Gastroesophageal sphincter (tissue), 3 donors: ENCODE data around the gene PCID2.
"Not testable (repeated sequence)": the region's sequence is repeated elsewhere in the genome, so short reads cannot be mapped to it uniquely, and the experiment has no call there.

ENCODE experiments used
- CTCF ChIP-seq, 4 experiments: fragments of 200-600 bp in 2 of 4; fragments of 450-650 bp in 2 of 4; sonication (generic) in 1 of 4; IDR thresholded peaks; one replicate each; pipeline ENCODE4 v1.5.1; 2017 to 2019; ENCODE audit warnings: antibody characterized with exemption in 4 of 4, mild to moderate bottlenecking in 2 of 4, moderate library complexity in 2 of 4
- EP300 ChIP-seq: sonication (generic); formaldehyde crosslinking; IDR thresholded peaks from one replicate; pipeline ENCODE4 v1.6.1; 2017; ENCODE audit warnings: antibody characterized with exemption, mild to moderate bottlenecking
- POLR2AphosphoS5 ChIP-seq: sonication (generic); formaldehyde crosslinking; IDR thresholded peaks from one replicate; pipeline ENCODE4 v1.6.1; 2017; ENCODE audit warnings: antibody characterized with exemption

GRCh38 chr13:113241623-113242022, 33.2 kb upstream of the PCID2 start:
- not testable (repeated sequence) for TF ChIP-seq EP300; CTCF (IDR thresholded peaks at IDR 0.05); POLR2AphosphoS5
